Measurements from ENCODE around the gene PPP2R2C.

PPP2R2C gene

GRCh38 chr4:6445403-6446129 lies 26.8 kb downstream of the PPP2R2C start:
- no peak overlapping the region for H3K4me3 ChIP-seq (ENCODE audit: low read depth in 1 of 5, low read length in 5 of 5)
- no peak overlapping the region for H3K9ac ChIP-seq (ENCODE audit: low read length in 5 of 5)
- peaks cover 7 to 22% (median 19%) of the 10 kb centered on the region in 5 donors for H3K4me1 ChIP-seq (ENCODE audit: control insufficient read depth in 5 of 5, insufficient read depth in 5 of 5, low read length in 5 of 5)
- H3K27ac ChIP-seq (ENCODE audit: low read depth, low read length), result no peak overlapping the region
- no peaks in the 10 kb centered on the region for H3K36me3 ChIP-seq (ENCODE audit: control insufficient read depth in 5 of 5, insufficient read depth in 5 of 5, low read length in 5 of 5)
- H3K27me3 ChIP-seq (ENCODE audit: control insufficient read depth in 5 of 5, insufficient read depth in 4 of 5, low read length in 5 of 5), result peaks cover 3 to 52% (median 47%) of the 10 kb centered on the region in 5 donors
- H3K9me3 ChIP-seq (ENCODE audit: control insufficient read depth in 5 of 5, low read length in 5 of 5), result peaks cover 0 to 5% (median 0%) of the 10 kb centered on the region in 5 donors

GRCh38 chr4:6444582-6444981 lies 27.8 kb downstream of the PPP2R2C start:
- Histone ChIP-seq H3K9ac (ENCODE audit: low read length in 5 of 5) (no peak overlapping the region), H3K36me3 (ENCODE audit: control insufficient read depth in 5 of 5, insufficient read depth in 5 of 5, low read length in 5 of 5) (no peaks in the 10 kb centered on the region), H3K27ac (ENCODE audit: low read depth, low read length) (no peak overlapping the region), H3K9me3 (ENCODE audit: control insufficient read depth in 5 of 5, low read length in 5 of 5) (peaks cover 0 to 5% (median 0%) of the 10 kb centered on the region in 5 donors), H3K4me1 (ENCODE audit: control insufficient read depth in 5 of 5, insufficient read depth in 5 of 5, low read length in 5 of 5) (peaks cover 7 to 17% (median 14%) of the 10 kb centered on the region in 5 donors), H3K27me3 (ENCODE audit: control insufficient read depth in 5 of 5, insufficient read depth in 4 of 5, low read length in 5 of 5) (peaks cover 5 to 53% (median 47%) of the 10 kb centered on the region in 5 donors), H3K4me3 (ENCODE audit: low read depth in 1 of 5, low read length in 5 of 5) (no peak overlapping the region)

DNA sequence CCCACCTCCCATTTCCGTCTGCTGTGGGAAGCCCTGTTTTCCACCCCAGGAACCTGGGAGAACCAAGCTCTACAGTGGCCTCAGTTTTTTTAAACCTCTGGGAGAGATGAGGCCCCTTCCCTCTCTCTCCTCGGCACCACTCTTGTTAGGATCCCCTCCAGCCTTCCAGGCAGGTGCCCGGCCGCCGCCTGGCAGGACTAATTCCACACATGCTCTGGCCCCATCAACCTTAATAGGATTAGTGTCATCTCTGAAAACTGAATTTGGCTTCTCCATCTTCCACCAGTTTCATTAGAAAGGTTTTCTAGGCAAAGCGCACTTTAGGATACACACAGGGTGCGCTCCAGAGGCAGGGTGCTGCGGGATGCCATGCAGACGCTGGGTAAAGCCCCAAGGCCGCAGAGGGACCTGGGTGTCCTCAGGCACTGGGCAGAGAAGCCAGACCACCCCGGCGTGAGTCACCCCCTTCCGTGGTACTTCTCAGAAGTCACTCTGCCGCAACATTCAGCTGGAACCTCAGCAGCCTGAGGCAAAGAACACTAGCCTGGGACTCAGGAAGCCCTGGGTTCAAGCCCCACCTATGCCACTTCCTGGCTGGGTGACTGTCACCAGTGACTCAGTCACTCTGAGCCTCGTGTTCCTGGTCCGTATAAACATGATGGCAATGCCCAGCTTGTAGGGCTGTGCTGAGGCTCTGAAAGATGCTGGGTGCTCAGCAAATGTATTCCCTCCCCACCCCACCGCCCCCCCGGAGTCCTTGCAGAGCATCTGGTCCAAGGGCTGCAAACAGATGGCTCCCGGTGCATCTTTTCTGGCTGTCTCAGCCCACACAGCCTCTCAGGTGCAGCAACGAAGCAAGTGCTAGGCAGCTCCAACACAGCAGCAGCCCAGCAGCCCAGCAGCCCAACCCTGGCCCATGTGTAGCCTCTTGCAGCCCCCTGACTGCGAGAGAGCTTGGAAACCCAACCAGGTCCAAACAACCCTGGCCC lies 29.1 kb downstream of the PPP2R2C start:
- Histone ChIP-seq H3K27ac (ENCODE audit: low read depth, low read length) (no peak overlapping the region), H3K4me3 (ENCODE audit: low read depth in 1 of 5, low read length in 5 of 5) (no peak overlapping the region), H3K27me3 (ENCODE audit: control insufficient read depth in 5 of 5, insufficient read depth in 4 of 5, low read length in 5 of 5) (peaks cover 5 to 53% (median 42%) of the 10 kb centered on the region in 5 donors), H3K36me3 (ENCODE audit: control insufficient read depth in 5 of 5, insufficient read depth in 5 of 5, low read length in 5 of 5) (no peaks in the 10 kb centered on the region), H3K4me1 (ENCODE audit: control insufficient read depth in 5 of 5, insufficient read depth in 5 of 5, low read length in 5 of 5) (peaks cover 7 to 13% (median 12%) of the 10 kb centered on the region in 5 donors), H3K9me3 (ENCODE audit: control insufficient read depth in 5 of 5, low read length in 5 of 5) (peaks cover 0 to 5% (median 0%) of the 10 kb centered on the region in 5 donors), H3K9ac (ENCODE audit: low read length in 5 of 5) (peak overlapping the region in 1 of 5 donors; percentile 51)

DNA sequence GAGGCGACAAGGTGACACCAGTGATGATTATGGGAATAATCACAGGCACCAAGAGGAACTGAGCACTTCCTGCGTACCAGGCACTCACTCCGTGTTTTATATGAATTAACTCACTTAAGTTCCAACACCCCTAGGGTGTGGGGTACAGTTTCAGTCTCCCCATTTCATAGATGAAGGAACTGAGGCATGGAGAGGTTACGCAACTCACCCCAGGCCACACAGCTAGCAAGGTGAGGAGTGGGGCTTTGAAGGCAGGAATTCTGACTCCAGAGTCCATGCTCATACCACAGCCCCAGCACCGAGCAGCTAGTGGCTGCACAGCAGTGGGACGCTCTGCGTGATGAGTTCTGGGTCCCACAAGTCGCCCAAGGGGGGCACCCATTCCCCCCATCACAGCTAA lies 29.9 kb downstream of the PPP2R2C start:
- Histone ChIP-seq H3K36me3 (ENCODE audit: control insufficient read depth in 5 of 5, insufficient read depth in 5 of 5, low read length in 5 of 5) (no peaks in the 10 kb centered on the region), H3K9ac (ENCODE audit: low read length in 5 of 5) (peak overlapping the region in 1 of 5 donors; percentile 51), H3K4me1 (ENCODE audit: control insufficient read depth in 5 of 5, insufficient read depth in 5 of 5, low read length in 5 of 5) (peaks cover 6 to 12% (median 10%) of the 10 kb centered on the region in 5 donors), H3K9me3 (ENCODE audit: control insufficient read depth in 5 of 5, low read length in 5 of 5) (peaks cover 0 to 5% (median 0%) of the 10 kb centered on the region in 5 donors), H3K27ac (ENCODE audit: low read depth, low read length) (no peak overlapping the region), H3K27me3 (ENCODE audit: control insufficient read depth in 5 of 5, insufficient read depth in 4 of 5, low read length in 5 of 5) (peaks cover 5 to 50% (median 36%) of the 10 kb centered on the region in 5 donors), H3K4me3 (ENCODE audit: low read depth in 1 of 5, low read length in 5 of 5) (no peak overlapping the region)

DNA sequence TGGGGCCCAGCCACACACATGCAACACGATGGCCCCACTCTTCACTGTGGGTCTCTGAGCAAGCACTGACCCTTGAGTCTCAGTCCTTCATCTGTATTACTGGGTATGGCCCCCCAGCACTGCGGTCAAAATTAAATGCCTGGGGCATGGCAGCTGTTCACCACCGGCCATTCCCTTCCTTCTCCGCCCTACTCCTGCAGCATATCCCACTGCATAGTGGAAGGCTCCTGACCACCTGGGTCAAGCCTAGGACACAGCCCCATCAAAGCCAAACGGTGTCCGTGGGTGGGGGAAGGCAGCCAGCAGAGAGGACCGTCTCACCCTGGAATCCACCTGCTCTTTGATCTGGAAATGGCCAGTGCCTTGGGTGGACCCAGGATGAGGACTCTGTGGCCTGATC lies 30.7 kb downstream of the PPP2R2C start:
- H3K27me3 ChIP-seq (ENCODE audit: control insufficient read depth in 5 of 5, insufficient read depth in 4 of 5, low read length in 5 of 5), result peaks cover 5 to 46% (median 31%) of the 10 kb centered on the region in 5 donors

DNA sequence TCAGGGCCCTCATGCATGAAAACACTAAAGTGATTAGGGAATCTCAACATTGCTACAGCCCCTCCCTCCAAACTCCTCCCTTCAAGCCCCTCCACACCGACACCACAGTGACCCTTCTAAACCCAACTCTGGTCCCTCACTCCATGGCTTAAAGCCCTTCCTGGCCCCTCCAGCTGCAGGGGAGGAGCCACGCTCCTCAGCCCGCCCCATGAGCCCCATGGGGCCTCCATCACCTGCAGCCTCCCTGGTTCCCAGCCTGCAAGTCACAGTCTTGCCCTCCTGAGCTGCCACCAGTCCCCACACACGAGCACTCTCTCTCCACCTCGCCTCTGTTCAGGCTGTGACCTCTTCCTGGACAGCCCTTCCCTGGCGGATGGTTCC lies 31.2 kb downstream of the PPP2R2C start:
- Histone ChIP-seq H3K9me3 (ENCODE audit: control insufficient read depth in 5 of 5, low read length in 5 of 5) (peaks cover 2 to 13% (median 6%) of the 10 kb centered on the region in 5 donors), H3K4me3 (ENCODE audit: low read depth in 1 of 5, low read length in 5 of 5) (no peak overlapping the region), H3K9ac (ENCODE audit: low read length in 5 of 5) (no peak overlapping the region), H3K4me1 (ENCODE audit: control insufficient read depth in 5 of 5, insufficient read depth in 5 of 5, low read length in 5 of 5) (peaks cover 0 to 3% (median 0%) of the 10 kb centered on the region in 5 donors), H3K27me3 (ENCODE audit: control insufficient read depth in 5 of 5, insufficient read depth in 4 of 5, low read length in 5 of 5) (peaks cover 3 to 41% (median 30%) of the 10 kb centered on the region in 5 donors), H3K36me3 (ENCODE audit: control insufficient read depth in 5 of 5, insufficient read depth in 5 of 5, low read length in 5 of 5) (no peaks in the 10 kb centered on the region), H3K27ac (ENCODE audit: low read depth, low read length) (no peak overlapping the region)

More for the DNA sequence above, 30.7 kb downstream of the PPP2R2C start:
- Histone ChIP-seq H3K27ac (ENCODE audit: low read depth, low read length) (no peak overlapping the region), H3K4me1 (ENCODE audit: control insufficient read depth in 5 of 5, insufficient read depth in 5 of 5, low read length in 5 of 5) (peaks cover under 1 to 5% (median 4%) of the 10 kb centered on the region in 5 donors), H3K4me3 (ENCODE audit: low read depth in 1 of 5, low read length in 5 of 5) (no peak overlapping the region), H3K9me3 (ENCODE audit: control insufficient read depth in 5 of 5, low read length in 5 of 5) (peaks cover 0 to 8% (median 3%) of the 10 kb centered on the region in 5 donors), H3K36me3 (ENCODE audit: control insufficient read depth in 5 of 5, insufficient read depth in 5 of 5, low read length in 5 of 5) (no peaks in the 10 kb centered on the region), H3K9ac (ENCODE audit: low read length in 5 of 5) (no peak overlapping the region)

DNA sequence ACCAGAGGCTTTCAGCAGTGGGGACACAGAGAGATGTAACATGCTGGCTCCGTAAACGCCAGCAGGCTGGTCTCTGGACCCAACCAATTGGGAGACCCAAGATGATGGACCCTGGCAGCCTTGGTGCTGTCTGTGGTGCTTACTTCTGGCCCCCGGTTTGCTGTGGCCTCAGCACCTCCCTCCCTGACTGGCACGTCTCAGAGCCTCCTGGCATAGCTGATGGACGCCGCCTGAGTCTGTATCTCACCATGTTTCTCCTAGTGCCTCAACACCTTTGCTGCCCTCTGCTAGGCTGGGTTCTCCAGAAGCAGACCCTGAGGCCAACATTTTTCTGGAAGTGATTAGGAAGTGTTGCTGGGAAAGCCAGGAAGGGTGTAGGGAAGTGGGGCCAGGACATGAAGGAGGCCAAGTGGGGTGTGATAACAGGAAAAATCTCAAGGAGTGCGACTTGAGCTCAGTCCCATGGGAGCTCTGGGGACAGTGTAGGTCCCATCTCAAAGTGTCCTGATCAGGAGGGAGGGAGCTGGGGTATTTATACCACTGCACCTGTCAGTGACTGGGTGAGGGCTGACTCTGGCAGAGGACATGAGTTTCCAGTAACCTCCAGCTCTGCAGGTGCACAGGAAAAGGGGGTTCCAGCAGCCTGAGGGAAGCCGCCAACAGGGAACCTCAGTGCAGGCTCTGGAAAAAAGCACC lies 31.8 kb downstream of the PPP2R2C start:
- Histone ChIP-seq H3K9ac (ENCODE audit: low read length in 5 of 5) (no peak overlapping the region), H3K27ac (ENCODE audit: low read depth, low read length) (no peak overlapping the region), H3K4me3 (ENCODE audit: low read depth in 1 of 5, low read length in 5 of 5) (no peak overlapping the region), H3K4me1 (ENCODE audit: control insufficient read depth in 5 of 5, insufficient read depth in 5 of 5, low read length in 5 of 5) (peaks cover 0 to 3% (median 0%) of the 10 kb centered on the region in 5 donors), H3K27me3 (ENCODE audit: control insufficient read depth in 5 of 5, insufficient read depth in 4 of 5, low read length in 5 of 5) (peaks cover 3 to 36% (median 29%) of the 10 kb centered on the region in 5 donors), H3K36me3 (ENCODE audit: control insufficient read depth in 5 of 5, insufficient read depth in 5 of 5, low read length in 5 of 5) (no peaks in the 10 kb centered on the region), H3K9me3 (ENCODE audit: control insufficient read depth in 5 of 5, low read length in 5 of 5) (peaks cover 6 to 19% (median 12%) of the 10 kb centered on the region in 5 donors)

- H3K27me3 ChIP-seq (ENCODE audit: control insufficient read depth in 5 of 5, insufficient read depth in 4 of 5, low read length in 5 of 5), result peaks cover 3 to 32% (median 24%) of the 10 kb centered on the region in 5 donors
- H3K36me3 ChIP-seq (ENCODE audit: control insufficient read depth in 5 of 5, insufficient read depth in 5 of 5, low read length in 5 of 5), result no peaks in the 10 kb centered on the region
- no peak overlapping the region for H3K9ac ChIP-seq (ENCODE audit: low read length in 5 of 5)
- H3K4me1 ChIP-seq (ENCODE audit: control insufficient read depth in 5 of 5, insufficient read depth in 5 of 5, low read length in 5 of 5), result peaks cover 0 to 3% (median 0%) of the 10 kb centered on the region in 5 donors
- H3K4me3 ChIP-seq (ENCODE audit: low read depth in 1 of 5, low read length in 5 of 5), result no peak overlapping the region
- no peak overlapping the region for H3K27ac ChIP-seq (ENCODE audit: low read depth, low read length)
- H3K9me3 ChIP-seq (ENCODE audit: control insufficient read depth in 5 of 5, low read length in 5 of 5), result peaks cover 11 to 33% (median 22%) of the 10 kb centered on the region in 5 donors
Measured at GRCh38 chr4:6439120-6439762, 33.2 kb downstream of the PPP2R2C start.

DNA sequence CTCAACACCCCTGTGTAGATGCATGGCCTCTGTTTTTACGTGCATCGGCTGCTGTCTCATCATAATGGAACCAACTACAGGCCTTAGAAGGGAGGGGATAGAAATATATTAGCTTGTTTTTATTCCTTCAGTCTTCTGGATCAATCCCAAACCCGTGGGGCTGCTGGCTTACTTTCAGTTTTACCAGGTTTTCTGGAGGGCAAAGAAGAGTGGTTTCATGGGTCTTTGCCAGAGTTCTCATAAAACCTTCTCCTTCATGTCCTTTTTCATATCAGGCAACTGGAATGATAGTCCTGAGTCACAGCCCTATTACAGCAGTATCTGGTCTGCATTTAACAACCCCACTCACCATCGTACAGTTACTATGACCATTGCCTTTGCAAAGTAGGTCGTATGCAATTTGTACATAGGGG lies 34.6 kb downstream of the PPP2R2C start:
- Histone ChIP-seq H3K27ac (ENCODE audit: low read depth, low read length) (no peak overlapping the region), H3K9ac (ENCODE audit: low read length in 5 of 5) (no peak overlapping the region), H3K9me3 (ENCODE audit: control insufficient read depth in 5 of 5, low read length in 5 of 5) (peaks cover 11 to 41% (median 30%) of the 10 kb centered on the region in 5 donors)

More for the DNA sequence above, 34.6 kb downstream of the PPP2R2C start:
- peaks cover 0 to 2% (median 0%) of the 10 kb centered on the region in 5 donors for H3K4me1 ChIP-seq (ENCODE audit: control insufficient read depth in 5 of 5, insufficient read depth in 5 of 5, low read length in 5 of 5)
- H3K36me3 ChIP-seq (ENCODE audit: control insufficient read depth in 5 of 5, insufficient read depth in 5 of 5, low read length in 5 of 5), result no peaks in the 10 kb centered on the region
- H3K4me3 ChIP-seq (ENCODE audit: low read depth in 1 of 5, low read length in 5 of 5), result no peak overlapping the region
- peaks cover 3 to 19% (median 14%) of the 10 kb centered on the region in 5 donors for H3K27me3 ChIP-seq (ENCODE audit: control insufficient read depth in 5 of 5, insufficient read depth in 4 of 5, low read length in 5 of 5)
